ENCODE results near the gene MCRIP1.

GRCh38 chr17:81834831-81835267 lies 1.8 kb upstream of the MCRIP1 start, which contains the start of gene PPP1R27:
- TF ChIP-seq CTCF (IDR thresholded peaks at IDR 0.05; ENCODE audit: insufficient read depth, low read length, poor library complexity, severe bottlenecking) (no peak), EZH2phosphoT487 (conservative IDR thresholded peaks at IDR 0.05; ENCODE audit: low read length) (no peak)

Measured in SU-DHL-6 (cell line).